HCT116 (cell line): ENCODE measurements around the gene EVL. TPM values are rescaled to one million over a fixed set of nuclear protein-coding genes. Genes with fewer than 3 reads are reported as not detected.

Experiments
- ATAC-seq: fragments of 200-7000 bp; cut with Tn5 transposase; 2 replicates; pipeline ENCODE4 v1.9.1; 2020; ENCODE audit warnings: mild to moderate bottlenecking, moderate library complexity
- BruUV-seq: library from RNA; stranded (reverse); fragments of 400-500 nt; replicated peaks from 2 replicates; lab custom pipeline; 2021; lab: Mats Ljungman, UMichigan
- CTCF ChIA-PET: fragments of 300-600 bp; sonication (Branson Sonifier 250); formaldehyde crosslinking; loops from one replicate; lab custom pipeline; 2021; ENCODE audit warnings: antibody characterized with exemption; lab: Charles Lee
- POLR2A ChIA-PET: fragments of 300-600, 350-600 bp; sonication (Branson Sonifier 250); formaldehyde crosslinking; loops from one replicate; lab custom pipeline; 2021; ENCODE audit warnings: antibody characterized with exemption; lab: Charles Lee
- RAD21 ChIA-PET, 2 experiments: fragments of 300-600 bp; sonication (Branson Sonifier 250); formaldehyde crosslinking; loops; one replicate each; lab custom pipeline; 2023; ENCODE audit warnings: low total read pairs in 2 of 2; ENCODE audit not compliant: uncharacterized antibody in 2 of 2, unreplicated experiment in 2 of 2, low non-redundant PET in 1 of 2; lab: Charles Lee
- DNase-seq: peaks from one replicate; pipeline ENCODE4 v3.0.0-alpha.2; 2010; ENCODE audit warnings: low read depth, low spot score
- H2AFZ ChIP-seq: fragments of 200-600 bp; shearing (Covaris generic), sonication (generic); 2 replicates; pipeline ENCODE4 v1.6.1; 2017; ENCODE audit warnings: low read depth, mixed run types, mixed read lengths, antibody characterized with exemption, low read length; ENCODE audit not compliant: poor library complexity, severe bottlenecking
- H3K27ac ChIP-seq: 2 replicates; pipeline ENCODE4 v1.5.1; 2012; ENCODE audit warnings: low read depth, low read length
- H3K27me3 ChIP-seq: fragments of 200-600 bp; sonication (generic); 2 replicates; pipeline ENCODE4 v1.6.1; 2016; ENCODE audit warnings: mixed run types, low read length, mixed read lengths; ENCODE audit not compliant: insufficient read depth
- H3K36me3 ChIP-seq, 2 experiments: fragments of 200-500 bp in 1 of 2; fragments of 200-600 bp in 1 of 2; sonication (Bioruptor generic) in 1 of 2; sonication (generic) in 1 of 2; 2 replicates each; pipeline versions ENCODE4 v1.5.1 to v1.6.1; 2014 to 2016; ENCODE audit warnings: low read length in 2 of 2, inconsistent platforms in 1 of 2, mixed read lengths in 1 of 2, mixed run types in 1 of 2; ENCODE audit not compliant: insufficient read depth in 2 of 2, control insufficient read depth in 1 of 2
- H3K4me1 ChIP-seq, 2 experiments: fragments of 200-600 bp in 1 of 2; sonication (generic) in 1 of 2; 2 replicates each; pipeline versions ENCODE4 v1.5.1 to v1.6.1; 2012 to 2017; ENCODE audit warnings: low read length in 2 of 2, inconsistent platforms in 1 of 2, mild to moderate bottlenecking in 1 of 2, mixed read lengths in 1 of 2, mixed run types in 1 of 2, moderate library complexity in 1 of 2; ENCODE audit not compliant: insufficient read depth in 2 of 2, control insufficient read depth in 1 of 2
- H3K4me2 ChIP-seq: fragments of 200-600 bp; sonication (generic); 2 replicates; pipeline ENCODE4 v1.6.1; 2017; ENCODE audit warnings: mixed run types, low read length, mixed read lengths
- H3K4me3 ChIP-seq, 2 experiments: fragments of 200-600 bp in 1 of 2; sonication (generic) in 1 of 2; replicated peaks in 1 of 2; 2 replicates each; pipeline ENCODE4 v1.5.1; 2011 to 2016; ENCODE audit warnings: low read length in 2 of 2, control low read depth in 1 of 2, low read depth in 1 of 2, mild to moderate bottlenecking in 1 of 2, mixed read lengths in 1 of 2, mixed run types in 1 of 2
- H3K79me2 ChIP-seq: fragments of 200-600 bp; sonication (generic); 2 replicates; pipeline ENCODE4 v1.6.1; 2017; ENCODE audit warnings: mild to moderate bottlenecking, mixed run types, low read length, moderate library complexity, mixed read lengths; ENCODE audit not compliant: insufficient read depth
- H3K9ac ChIP-seq: fragments of 200-600 bp; sonication (generic); 2 replicates; pipeline ENCODE4 v1.6.1; 2016; ENCODE audit warnings: low read length, mixed read lengths
- H3K9me2 ChIP-seq: fragments of 200-600 bp; sonication (generic), shearing (Covaris generic); 2 replicates; pipeline ENCODE4 v1.6.1; 2017; ENCODE audit warnings: mixed run types, mild to moderate bottlenecking, moderate library complexity; ENCODE audit not compliant: insufficient read depth
- H3K9me3 ChIP-seq, 2 experiments: fragments of 200-500 bp in 1 of 2; fragments of 200-600 bp in 1 of 2; sonication (Bioruptor generic) in 1 of 2; sonication (generic) in 1 of 2; 2 replicates each; pipeline ENCODE4 v1.6.1; 2014 to 2017; ENCODE audit warnings: low read length in 2 of 2, mixed read lengths in 2 of 2, inconsistent platforms in 1 of 2, low read depth in 1 of 2, mild to moderate bottlenecking in 1 of 2, mixed run types in 1 of 2, moderate library complexity in 1 of 2; ENCODE audit not compliant: control insufficient read depth in 1 of 2, insufficient read depth in 1 of 2
- H4K20me1 ChIP-seq: fragments of 200-600 bp; sonication (generic), shearing (Covaris generic); 2 replicates; pipeline ENCODE4 v1.6.1; 2017; ENCODE audit warnings: mixed run types, mild to moderate bottlenecking, moderate library complexity; ENCODE audit not compliant: insufficient read depth
- ELF1 ChIP-seq: IDR thresholded peaks from 2 replicates; pipeline ENCODE4 v1.6.1; 2012; ENCODE audit warnings: low read depth, borderline replicate concordance
- EZH2 ChIP-seq: fragments of 200-600 bp; sonication (generic); IDR thresholded peaks from 2 replicates; pipeline ENCODE4 v1.6.1; 2017; ENCODE audit warnings: antibody characterized with exemption, mixed run types
- FOSL1 ChIP-seq: IDR thresholded peaks from 2 replicates; pipeline ENCODE4 v1.6.1; 2012; ENCODE audit warnings: low read depth
- POLR2A ChIP-seq: IDR thresholded peaks from 2 replicates; pipeline ENCODE4 v1.7.0; 2011; ENCODE audit warnings: borderline replicate concordance; ENCODE audit not compliant: insufficient read depth, insufficient read length; ENCODE audit errors: extremely low read depth
- POLR2AphosphoS5 ChIP-seq: IDR thresholded peaks from 2 replicates; pipeline ENCODE4 v1.6.1; 2011; ENCODE audit warnings: mild to moderate bottlenecking, low read depth, low read length, moderate library complexity
- SIN3A ChIP-seq: IDR thresholded peaks from 2 replicates; pipeline ENCODE4 v1.6.1; 2012; ENCODE audit warnings: low read depth
- SP1 ChIP-seq: IDR thresholded peaks from 2 replicates; pipeline ENCODE4 v1.6.1; 2012; ENCODE audit warnings: low read depth
- ZFX ChIP-seq: fragments of 450-650 bp; IDR thresholded peaks from 2 replicates; pipeline ENCODE4 v1.6.1; 2017
- intact Hi-C: fragments of 100-400 bp; cut with micrococcal nuclease; formaldehyde crosslinking; loops from 2 replicates; pipeline ENCODE4 v1.10.0; 2022
- total RNA-seq: library from RNA; stranded (reverse); gene quantifications from one replicate; pipeline ENCODE4 v1.2.1, GENCODE V29; 2021; ENCODE audit not compliant: unreplicated experiment
- TF ChIP-seq, protein P1 (sequence below): IDR thresholded peaks from 2 replicates; pipeline ENCODE4 v1.6.1; 2012; ENCODE audit warnings: low read depth
- TF ChIP-seq, protein P2 (sequence below): IDR thresholded peaks from 2 replicates; pipeline ENCODE4 v1.6.1; 2012
- TF ChIP-seq, protein P3 (sequence below), 3 experiments: fragments of 200-600 bp in 1 of 3; sonication (generic) in 1 of 3; IDR thresholded peaks in 2 of 3; conservative IDR thresholded peaks in 1 of 3; 2 replicates each; pipeline ENCODE4 v1.5.1; 2012 to 2017; ENCODE audit warnings: low read depth in 2 of 3, low read length in 2 of 3, antibody characterized with exemption in 1 of 3, borderline replicate concordance in 1 of 3, control low read depth in 1 of 3, mild to moderate bottlenecking in 1 of 3, mixed read lengths in 1 of 3, mixed run types in 1 of 3, moderate library complexity in 1 of 3; ENCODE audit not compliant: insufficient read depth in 1 of 3

The EVL gene
- total RNA-seq, 1 experiment from 2014 or later, result 19.9 TPM

DNA sequence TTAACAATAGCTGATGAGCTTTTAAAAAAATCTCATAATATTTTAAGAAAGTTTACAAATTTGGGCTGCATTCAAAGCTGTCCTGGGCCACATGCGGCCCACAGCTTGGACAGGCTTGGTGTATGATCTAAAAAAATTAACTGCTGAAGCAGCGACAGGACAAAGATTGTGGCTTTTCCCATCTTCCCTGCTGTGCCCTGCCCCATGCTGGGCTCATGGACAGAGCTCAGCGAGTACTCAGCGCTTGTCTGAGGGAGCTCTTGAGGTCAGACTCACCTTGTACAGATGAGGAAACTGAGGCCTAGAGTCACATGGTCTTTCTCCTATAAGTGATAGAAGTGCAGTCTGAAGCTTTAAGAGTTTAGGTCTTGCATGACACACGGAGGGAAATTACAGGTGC lies 15.0 kb downstream of the EVL start:
- Histone ChIP-seq H3K79me2 (no peaks in the 10 kb centered on the region), H3K4me2 (no peak overlapping the region), H3K9me2 (no peaks in the 10 kb centered on the region), H4K20me1 (no peaks in the 10 kb centered on the region), H3K27me3 (no peaks in the 10 kb centered on the region), H3K9ac (no peak overlapping the region), H2AFZ (no peak overlapping the region), H3K4me3 (no peak overlapping the region), H3K4me1 (no peaks in the 10 kb centered on the region), H3K36me3 (no peaks in the 10 kb centered on the region), H3K9me3 (no peaks in the 10 kb centered on the region), H3K27ac (no peak overlapping the region)
- ChIA-PET RAD21 (no interaction called here), POLR2A (no interaction called here), CTCF (interaction anchor here (1.8 kb wide), 1 partner anchor 28 kb away, joined by 5 read pairs; no protein-coding TSS in a partner anchor)
- TF ChIP-seq POLR2AphosphoS5, result no peak
- TF ChIP-seq, protein P1, sequence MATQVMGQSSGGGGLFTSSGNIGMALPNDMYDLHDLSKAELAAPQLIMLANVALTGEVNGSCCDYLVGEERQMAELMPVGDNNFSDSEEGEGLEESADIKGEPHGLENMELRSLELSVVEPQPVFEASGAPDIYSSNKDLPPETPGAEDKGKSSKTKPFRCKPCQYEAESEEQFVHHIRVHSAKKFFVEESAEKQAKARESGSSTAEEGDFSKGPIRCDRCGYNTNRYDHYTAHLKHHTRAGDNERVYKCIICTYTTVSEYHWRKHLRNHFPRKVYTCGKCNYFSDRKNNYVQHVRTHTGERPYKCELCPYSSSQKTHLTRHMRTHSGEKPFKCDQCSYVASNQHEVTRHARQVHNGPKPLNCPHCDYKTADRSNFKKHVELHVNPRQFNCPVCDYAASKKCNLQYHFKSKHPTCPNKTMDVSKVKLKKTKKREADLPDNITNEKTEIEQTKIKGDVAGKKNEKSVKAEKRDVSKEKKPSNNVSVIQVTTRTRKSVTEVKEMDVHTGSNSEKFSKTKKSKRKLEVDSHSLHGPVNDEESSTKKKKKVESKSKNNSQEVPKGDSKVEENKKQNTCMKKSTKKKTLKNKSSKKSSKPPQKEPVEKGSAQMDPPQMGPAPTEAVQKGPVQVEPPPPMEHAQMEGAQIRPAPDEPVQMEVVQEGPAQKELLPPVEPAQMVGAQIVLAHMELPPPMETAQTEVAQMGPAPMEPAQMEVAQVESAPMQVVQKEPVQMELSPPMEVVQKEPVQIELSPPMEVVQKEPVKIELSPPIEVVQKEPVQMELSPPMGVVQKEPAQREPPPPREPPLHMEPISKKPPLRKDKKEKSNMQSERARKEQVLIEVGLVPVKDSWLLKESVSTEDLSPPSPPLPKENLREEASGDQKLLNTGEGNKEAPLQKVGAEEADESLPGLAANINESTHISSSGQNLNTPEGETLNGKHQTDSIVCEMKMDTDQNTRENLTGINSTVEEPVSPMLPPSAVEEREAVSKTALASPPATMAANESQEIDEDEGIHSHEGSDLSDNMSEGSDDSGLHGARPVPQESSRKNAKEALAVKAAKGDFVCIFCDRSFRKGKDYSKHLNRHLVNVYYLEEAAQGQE, result no peak
- TF ChIP-seq, protein P2, sequence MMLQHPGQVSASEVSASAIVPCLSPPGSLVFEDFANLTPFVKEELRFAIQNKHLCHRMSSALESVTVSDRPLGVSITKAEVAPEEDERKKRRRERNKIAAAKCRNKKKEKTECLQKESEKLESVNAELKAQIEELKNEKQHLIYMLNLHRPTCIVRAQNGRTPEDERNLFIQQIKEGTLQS, result no peak
- intact Hi-C loops, result no loop called here
- DNase-seq, result no peak
- ATAC-seq, result no peak
- BruUV-seq, result no TSS peak

DNA sequence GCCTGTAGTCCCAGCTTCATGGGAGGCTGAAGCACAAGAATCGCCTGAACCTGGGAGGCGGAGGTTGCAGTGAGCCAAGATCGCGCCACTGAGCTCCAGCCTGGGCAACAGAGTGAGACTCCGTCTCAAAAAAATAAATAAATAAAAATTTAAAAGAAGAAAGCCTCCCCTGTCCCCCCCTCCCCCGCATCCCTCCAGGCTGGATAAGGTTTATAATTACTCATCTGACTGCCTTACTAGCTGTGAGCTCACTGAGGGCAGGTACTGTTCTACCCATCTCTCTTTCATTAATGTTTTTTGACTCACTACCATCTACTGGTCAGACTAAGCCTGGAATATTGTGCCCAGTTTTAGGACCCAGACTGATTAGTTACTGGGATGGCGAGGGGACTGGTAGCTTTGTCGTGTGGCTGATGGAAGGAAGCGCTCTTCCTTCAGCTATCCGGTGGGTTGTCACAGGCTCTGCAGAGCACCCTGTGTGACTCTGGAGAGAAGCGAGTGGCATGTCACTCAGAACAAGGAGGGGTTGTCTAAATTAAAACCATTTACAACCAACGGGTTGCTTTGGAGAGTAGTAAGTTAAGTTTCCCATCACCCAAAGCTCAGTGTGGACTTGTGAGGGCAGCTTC lies 16.9 kb downstream of the EVL start:
- H3K4me3 ChIP-seq, result no peak overlapping the region
- H3K4me2 ChIP-seq, result no peak overlapping the region
- H2AFZ ChIP-seq, result no peak overlapping the region
- intact Hi-C loops, result no loop called here
- no TSS peak for BruUV-seq
- DNase-seq, result no peak
- no peaks in the 10 kb centered on the region for H3K79me2 ChIP-seq
- H3K27me3 ChIP-seq, result no peaks in the 10 kb centered on the region
- no peak for ATAC-seq
- ChIA-PET CTCF (interaction anchor here (1.0 to 1.7 kb wide), 2 partner anchors 26 to 182 kb away, joined by 3 to 4 read pairs; no protein-coding TSS in a partner anchor), POLR2A (interaction anchor here (1.0 kb wide), 1 partner anchor 9 kb away, joined by 7 read pairs; no protein-coding TSS in a partner anchor), RAD21 (interaction anchor here in 1 of 2 experiments (0.6 kb wide), 1 partner anchor 57 kb away, joined by 7 read pairs; no protein-coding TSS in a partner anchor)
- H4K20me1 ChIP-seq, result no peaks in the 10 kb centered on the region
- no peaks in the 10 kb centered on the region for H3K9me3 ChIP-seq
- no peaks in the 10 kb centered on the region for H3K36me3 ChIP-seq
- no peaks in the 10 kb centered on the region for H3K4me1 ChIP-seq
- H3K9ac ChIP-seq, result no peak overlapping the region
- H3K9me2 ChIP-seq, result no peaks in the 10 kb centered on the region
- no peak overlapping the region for H3K27ac ChIP-seq
- TF ChIP-seq POLR2A (no peak), EZH2 (no peak), SP1 (no peak), FOSL1 (no peak), ZFX (no peak), SIN3A (no peak), ELF1 (no peak)
- TF ChIP-seq, protein P3, sequence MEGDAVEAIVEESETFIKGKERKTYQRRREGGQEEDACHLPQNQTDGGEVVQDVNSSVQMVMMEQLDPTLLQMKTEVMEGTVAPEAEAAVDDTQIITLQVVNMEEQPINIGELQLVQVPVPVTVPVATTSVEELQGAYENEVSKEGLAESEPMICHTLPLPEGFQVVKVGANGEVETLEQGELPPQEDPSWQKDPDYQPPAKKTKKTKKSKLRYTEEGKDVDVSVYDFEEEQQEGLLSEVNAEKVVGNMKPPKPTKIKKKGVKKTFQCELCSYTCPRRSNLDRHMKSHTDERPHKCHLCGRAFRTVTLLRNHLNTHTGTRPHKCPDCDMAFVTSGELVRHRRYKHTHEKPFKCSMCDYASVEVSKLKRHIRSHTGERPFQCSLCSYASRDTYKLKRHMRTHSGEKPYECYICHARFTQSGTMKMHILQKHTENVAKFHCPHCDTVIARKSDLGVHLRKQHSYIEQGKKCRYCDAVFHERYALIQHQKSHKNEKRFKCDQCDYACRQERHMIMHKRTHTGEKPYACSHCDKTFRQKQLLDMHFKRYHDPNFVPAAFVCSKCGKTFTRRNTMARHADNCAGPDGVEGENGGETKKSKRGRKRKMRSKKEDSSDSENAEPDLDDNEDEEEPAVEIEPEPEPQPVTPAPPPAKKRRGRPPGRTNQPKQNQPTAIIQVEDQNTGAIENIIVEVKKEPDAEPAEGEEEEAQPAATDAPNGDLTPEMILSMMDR (IDR thresholded peaks at IDR 0.05 in 2 of 3, conservative IDR thresholded peaks at IDR 0.05 in 1 of 3; ENCODE audit: borderline replicate concordance in 1 of 3, insufficient read depth in 1 of 3, low read depth in 2 of 3, low read length in 2 of 3), result no peak
